ENCODE data around the gene ALDH1A2.

DNA sequence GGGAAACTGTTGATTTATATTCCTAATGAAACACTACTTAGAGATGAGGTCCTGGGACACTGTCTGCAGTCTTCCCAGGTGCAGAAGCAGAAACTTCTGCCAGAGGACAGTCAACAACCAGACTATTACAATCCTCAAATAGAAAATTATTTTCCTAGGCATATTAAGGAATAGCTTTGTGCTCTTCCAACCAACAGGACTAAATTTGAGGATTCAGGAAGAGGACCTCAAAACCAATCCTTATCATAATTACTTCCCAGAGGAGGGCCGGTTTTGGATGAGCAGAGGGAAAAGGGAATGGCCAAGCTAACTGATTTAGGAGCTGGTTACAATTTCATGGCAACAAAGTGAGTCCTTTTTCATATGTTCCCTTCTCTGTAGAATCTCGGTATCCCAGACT lies 21.0 kb downstream of the ALDH1A2 start:
- TF ChIP-seq, protein P1, sequence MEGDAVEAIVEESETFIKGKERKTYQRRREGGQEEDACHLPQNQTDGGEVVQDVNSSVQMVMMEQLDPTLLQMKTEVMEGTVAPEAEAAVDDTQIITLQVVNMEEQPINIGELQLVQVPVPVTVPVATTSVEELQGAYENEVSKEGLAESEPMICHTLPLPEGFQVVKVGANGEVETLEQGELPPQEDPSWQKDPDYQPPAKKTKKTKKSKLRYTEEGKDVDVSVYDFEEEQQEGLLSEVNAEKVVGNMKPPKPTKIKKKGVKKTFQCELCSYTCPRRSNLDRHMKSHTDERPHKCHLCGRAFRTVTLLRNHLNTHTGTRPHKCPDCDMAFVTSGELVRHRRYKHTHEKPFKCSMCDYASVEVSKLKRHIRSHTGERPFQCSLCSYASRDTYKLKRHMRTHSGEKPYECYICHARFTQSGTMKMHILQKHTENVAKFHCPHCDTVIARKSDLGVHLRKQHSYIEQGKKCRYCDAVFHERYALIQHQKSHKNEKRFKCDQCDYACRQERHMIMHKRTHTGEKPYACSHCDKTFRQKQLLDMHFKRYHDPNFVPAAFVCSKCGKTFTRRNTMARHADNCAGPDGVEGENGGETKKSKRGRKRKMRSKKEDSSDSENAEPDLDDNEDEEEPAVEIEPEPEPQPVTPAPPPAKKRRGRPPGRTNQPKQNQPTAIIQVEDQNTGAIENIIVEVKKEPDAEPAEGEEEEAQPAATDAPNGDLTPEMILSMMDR (IDR thresholded peaks at IDR 0.05; ENCODE audit: insufficient read depth, low read length, poor library complexity, severe bottlenecking) = no peak
- TF ChIP-seq EZH2phosphoT487 (conservative IDR thresholded peaks at IDR 0.05; ENCODE audit: low read length) = no peak

Measured in SU-DHL-6 (cell line).